Activated gamma-delta T cell (primary cell): ENCODE data around the gene CRYL1.

Source experiments
- DNase-seq: peaks from one replicate; lab custom pipeline; 2025; lab: John Stamatoyannopoulos, UW

Gene CRYL1

DNA sequence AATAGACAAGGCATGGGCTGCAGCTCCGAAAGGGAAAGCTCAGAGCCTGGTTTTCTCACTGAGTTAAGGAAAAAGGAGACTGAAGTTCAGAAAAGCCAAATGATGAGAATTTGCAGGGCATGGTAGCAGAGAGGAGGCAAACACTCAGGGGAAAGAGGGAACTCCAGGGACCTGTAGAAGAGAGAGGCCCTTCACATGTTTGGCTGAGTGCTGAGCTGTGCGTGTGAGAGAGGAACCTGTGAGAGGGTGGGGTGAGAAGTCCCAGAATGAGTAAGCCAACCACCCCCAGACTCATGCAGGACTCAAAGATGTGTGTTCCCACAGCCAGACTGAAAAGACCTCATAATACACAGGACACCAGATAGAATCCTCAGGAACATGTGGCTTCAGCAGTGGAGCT, 2.8 kb upstream of the CRYL1 start:
- DNase-seq: no peak

DNA sequence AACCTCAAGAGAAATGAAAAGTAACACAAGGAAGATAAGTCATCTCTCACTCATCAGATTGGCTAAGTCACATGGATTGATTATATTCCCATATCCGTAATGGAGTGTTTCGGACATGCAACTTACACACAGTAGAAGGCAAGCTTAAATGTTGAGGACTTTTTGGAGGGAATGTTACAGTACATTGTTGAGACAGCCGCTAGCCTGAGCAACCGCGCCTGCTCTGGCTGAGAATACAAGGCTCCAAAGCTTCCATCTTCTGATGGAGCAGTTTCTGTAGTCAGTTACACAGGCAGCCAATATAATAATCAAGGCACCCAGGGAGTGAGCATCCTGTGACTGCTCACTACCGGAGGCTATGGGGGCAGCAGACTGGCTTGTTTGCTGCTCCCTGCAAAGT, 1.0 kb upstream of the CRYL1 start:
- DNase-seq: no peak

DNA sequence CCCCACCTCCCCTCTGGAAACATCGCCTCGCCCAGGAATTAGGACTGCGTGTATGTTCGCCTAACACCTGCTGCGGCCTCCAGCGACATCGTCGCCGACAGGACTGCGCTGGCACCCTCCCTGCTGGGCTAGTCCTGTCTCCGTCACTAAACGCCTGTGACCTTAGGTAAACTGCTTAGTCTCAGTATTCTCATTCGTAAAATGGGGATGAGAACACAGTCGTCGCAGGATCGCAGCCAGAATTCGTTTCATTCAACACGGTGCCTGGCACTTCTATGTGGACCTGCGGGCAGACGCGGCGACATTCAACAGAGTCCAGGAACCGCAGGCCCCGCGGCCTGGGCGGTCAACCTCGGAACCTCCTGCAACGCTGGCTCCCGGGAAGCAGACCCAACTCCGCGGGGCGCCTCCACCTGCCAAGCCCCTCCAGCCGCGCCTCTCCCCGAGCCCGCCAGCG, 485 bp downstream of the CRYL1 start:
- DNase-seq: no peak

DNA sequence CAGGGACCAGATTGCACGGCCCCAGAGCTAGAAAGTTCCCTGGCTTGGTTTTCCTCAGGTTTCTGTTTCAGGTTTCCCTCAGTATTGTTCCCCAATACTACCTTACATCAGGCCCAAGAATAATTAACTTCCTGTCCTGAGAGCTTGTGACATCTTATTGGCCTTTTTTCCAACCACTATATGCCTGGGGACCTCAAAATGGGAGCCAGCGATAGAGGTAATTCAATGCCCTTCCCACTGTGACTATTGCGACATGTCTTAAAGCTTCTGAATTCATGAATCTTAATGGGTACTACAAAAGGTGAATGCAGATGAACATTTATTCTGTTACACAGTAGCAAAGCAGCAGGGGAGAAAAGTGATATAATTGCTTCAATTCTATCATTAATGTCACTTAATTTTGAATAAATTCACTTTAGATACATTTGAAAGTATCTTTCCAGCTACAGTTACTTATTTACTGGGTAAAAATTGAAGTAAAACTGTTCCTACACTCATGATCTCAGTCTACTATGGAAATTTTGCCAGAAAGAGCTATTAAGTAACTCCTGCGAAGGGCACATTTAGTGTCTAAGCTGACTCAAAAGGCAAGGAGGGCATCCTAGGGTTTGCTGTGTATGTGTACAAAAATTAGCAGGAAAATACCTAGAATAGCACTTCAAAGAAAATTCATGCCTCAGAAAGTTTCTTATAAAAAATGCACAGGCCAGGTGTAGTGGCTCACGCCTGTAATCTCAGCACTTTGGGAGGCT, 4.1 kb downstream of the CRYL1 start:
- DNase-seq: no peak

DNA sequence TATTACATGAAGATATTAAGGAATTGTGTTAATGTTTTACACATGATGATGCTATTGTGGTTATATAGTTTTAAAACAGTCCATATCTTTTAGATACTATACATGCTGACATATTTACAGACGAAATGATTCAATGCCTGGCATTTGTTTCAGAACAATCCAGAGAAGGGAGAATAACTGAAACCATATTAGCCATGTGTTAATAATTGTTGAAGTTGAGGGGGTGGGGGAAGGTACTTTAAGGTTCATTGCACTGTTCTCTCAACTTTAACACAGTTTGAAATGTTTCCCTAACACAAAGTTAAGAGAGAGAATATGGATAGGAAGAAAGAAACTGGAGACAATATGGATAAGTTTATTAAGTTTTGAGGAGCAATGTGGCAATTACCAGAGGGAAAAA, 5.8 kb downstream of the CRYL1 start:
- no peak for DNase-seq

DNA sequence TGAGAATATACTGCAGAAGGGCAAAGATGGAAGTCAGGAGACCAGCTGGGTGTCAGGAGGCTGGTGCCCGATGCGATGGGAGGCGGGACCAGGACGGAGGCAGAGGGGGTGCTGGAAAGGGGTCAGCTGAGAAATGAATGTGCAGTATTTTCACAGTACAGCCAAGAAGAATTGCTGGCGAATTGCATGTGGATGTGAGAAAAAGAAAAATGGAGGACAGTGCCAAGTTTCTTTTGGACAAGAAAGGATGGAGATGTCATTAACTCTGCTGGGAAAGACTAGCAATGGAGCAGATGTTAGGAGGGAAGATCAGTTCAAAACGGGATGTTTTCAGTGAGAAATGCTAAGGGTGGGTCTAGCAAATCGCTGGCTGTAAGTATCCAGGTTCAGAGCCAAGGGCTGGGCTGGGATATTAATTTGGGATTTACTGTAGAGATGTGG, 7.0 kb downstream of the CRYL1 start:
- no peak for DNase-seq

DNA sequence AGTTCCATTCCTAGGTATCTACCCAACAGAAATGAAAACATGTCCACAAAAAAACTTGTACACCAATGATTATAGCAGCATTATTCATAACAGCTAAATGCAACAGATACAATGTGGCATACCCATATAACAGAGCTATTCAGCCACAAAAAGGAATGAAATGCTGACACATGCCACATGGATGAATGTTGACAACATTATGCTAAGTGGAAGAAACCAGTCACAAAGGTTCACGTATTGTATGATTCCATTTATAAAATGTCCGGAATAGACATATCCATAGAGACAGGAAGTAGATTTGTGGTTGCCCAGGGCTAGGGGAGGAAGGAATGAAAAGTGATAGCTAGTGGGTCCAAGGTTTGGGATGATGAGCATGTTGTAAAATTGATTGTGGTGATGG, 10.8 kb downstream of the CRYL1 start:
- no peak for DNase-seq

DNA sequence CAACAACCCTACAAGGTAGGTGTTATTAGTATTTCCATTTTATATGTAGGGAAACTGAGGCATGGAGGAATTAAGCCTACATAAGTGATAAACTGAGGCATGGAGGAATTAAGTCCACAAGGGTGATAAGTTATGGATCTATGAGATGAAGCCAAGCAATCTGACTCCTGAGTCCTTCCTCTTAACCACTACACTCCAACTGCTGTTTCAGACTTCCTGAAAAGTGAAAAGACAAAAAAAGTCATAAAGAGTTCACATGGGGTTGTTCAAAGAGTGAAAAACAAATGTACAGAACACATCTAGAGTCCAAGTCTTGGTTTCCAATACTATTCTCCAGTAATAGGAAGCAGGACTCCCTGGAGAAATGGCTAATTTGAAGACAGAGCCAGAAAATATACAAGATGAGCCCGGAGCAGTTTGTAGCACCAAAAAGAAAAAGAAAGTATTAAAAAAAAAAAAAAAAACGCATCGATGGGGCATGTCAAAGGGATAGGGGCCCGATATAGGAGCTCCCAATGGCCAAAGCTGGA, 12.1 kb downstream of the CRYL1 start:
- DNase-seq: no peak

DNA sequence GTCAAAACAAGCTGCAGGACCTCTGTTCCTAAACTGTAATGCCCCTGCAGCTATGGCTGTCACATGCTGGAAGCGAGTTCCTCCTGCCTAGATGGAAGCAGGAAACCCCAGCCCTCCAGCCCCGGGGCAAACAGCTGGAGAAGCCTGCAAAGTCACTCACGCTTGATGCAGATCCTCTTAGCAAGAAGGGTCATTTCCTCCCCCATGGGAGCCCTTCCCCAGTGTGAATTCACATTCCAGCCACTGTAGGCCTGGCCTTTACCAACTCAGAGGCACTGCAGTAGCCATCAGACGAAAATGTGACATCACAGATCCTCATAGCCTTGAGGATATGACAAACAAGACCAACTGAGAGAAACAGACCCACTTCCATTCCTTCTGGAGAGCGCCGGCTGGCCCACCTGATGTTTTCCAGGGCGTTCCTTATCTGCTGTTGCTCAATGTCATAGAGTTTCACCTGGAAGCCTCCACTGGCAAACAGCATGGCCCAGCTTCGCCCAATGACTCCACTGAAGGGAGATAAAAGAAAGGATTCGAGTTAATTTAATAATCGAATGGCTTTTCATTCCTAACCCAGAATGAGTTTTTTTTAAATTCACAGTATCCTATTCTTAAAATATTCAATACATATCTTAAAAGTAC, 13.5 kb downstream of the CRYL1 start:
- DNase-seq: no peak

DNA sequence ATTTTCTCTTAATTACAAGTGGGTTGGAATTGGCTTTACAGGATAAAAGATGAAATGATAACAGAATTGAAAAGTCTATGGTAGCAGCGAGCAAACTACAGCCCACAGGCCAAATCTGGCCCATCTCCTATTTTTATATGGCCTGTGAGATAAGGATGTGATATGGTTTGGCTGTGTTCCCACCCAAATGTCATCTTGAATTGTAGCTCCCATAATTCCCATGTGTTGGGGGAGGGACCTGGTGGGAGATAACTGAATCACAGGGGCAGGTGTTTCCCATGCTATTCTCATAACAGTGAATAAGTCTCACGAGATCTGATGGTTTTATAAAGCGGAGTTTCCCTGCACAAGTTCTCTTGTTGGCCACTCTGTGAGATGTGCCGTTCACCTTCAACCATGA, 19.0 kb downstream of the CRYL1 start:
- no peak for DNase-seq

DNA sequence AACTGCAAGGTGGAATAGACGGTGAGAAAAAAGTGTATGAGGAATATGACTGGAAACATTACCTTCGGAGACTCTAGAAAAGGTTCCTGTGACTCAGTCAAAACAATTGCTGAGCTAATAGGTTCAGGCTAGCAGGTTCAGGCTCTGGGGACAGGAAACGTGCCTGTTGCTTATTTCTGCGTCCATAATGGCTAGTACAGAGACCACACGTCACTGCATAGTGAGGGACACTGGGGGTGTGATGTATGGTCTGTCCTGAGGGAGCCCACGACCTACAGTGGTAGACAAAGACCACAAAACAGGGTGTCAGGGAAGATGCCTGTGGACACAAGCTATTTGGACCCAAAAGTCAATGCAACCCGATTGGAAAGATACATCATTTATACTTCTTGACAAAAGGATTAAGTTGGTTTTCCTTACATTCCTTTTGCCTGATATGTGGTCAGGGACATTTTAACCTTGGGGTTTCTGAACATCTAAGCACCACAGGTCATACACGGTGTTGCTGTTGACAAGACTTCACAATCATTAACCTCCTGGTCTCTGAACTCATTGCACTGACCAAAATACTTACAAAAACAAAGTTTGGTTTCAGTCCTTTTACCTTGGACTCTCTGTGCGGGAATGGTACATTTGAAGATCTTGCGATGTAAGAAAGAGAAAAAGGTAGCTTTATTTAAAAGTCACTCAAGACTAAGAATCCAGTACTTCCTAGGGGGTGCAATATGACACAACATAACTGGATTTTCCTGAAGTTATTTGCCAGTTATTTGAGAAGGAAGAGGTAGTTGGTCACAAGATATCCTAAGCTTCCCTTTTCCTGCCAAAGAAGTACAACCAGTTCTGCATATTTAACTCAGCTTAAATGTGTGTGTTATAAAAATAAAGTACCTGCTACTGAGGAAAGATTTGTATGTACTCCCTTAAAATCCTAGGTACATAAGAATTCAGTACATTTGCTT, 20.0 kb downstream of the CRYL1 start:
- DNase-seq: no peak

DNA sequence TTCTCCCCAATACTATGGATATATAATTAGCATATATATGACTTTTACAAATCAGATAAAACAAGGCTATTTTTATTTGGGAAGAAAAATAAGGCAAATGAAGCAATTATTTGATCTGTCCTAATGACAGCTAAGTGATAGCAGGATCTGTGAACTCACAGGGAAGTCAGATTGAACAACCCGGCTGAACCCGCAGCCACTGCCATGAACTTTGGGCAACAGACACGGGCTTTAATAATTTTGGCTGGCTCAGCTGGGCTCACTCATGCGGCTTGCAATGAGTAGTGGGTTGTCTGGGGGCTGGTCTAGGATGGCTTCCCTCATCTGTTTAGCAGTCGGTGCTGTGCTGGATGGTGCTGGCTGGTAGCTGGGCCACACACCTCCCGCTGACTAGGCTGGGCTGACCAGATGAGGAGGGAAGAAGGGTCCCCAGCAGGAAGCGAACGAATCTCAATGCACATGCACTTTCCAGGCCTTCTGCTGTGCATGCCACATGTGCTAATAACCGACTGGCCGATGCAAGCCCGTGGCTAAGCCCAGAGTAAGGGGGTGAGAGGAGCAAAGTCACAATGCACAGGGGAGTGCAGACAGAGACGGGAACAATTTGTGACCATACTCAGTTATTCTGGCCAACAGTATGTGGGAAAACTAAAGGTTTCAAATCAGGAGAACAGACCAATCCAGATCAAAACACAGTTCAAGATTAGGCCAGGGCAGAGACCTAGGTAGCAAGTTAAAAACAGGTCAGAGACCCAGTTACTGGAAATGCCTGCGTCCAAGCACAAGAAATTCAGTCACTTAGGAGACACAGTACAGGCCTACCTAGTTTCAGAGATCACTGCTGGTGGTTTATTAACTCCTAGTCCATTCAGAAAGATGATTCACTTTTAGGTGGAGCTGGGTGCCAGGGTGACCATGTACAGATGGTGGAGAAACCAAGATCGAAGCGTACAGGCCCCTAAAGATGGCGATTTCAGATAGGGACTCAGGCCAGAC, 22.3 kb downstream of the CRYL1 start:
- no peak for DNase-seq

DNA sequence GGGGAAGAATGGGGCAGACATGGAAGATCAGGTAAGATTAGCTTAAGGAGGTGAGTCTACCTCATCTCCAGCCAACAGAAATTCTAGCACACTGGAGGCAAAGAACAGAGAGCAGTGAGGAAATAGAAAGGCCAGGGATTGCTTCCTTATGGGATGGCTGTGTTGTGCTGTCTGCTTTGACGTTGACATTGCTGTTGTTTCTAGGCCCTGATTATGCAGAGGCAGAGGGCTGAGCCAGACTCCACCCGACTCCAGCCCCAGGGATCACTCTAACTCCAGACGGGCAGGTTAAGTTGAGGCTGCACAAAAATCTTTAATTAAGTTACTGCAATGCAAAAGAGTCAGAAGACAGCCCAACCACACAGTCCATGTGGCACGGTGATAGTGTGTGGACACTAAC, 24.1 kb downstream of the CRYL1 start:
- no peak for DNase-seq

DNA sequence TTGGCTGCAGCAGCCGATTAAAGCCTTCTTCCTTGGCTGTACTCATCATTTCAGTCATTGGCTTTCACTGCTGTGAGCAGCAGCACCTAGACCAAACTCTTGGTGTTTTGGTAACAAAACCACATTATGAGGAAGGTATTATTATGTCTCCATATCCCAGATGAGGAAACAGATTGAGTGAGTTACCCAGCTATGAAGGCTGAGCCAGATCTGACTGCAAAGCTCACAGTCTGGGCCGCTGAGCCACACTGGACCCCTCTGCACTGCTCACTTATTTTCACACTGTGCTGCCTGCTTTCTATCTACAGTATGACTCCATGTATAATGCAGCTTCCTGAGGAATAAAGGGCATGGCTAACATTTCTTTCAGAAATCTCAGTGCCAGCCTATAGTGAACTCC, 24.5 kb downstream of the CRYL1 start:
- DNase-seq: no peak

DNA sequence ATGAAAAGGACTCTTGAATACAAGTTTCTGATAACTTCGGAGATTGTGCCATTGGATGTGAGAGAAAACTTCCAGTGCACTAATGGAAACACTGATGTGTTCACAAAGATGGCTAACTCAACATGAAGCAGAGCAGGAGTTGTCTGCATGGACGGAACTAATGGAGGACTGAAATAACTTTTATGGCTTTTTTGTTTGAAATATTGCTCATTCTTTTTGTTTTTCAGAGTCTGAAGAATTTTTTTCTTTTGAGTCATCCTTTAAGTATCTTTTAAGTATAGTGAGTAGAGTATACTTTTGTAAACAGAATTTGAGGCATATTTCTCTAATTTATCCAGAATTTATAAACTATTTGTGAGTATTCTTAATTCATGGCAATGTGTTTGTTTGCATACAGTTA, 25.7 kb downstream of the CRYL1 start:
- DNase-seq: no peak

DNA sequence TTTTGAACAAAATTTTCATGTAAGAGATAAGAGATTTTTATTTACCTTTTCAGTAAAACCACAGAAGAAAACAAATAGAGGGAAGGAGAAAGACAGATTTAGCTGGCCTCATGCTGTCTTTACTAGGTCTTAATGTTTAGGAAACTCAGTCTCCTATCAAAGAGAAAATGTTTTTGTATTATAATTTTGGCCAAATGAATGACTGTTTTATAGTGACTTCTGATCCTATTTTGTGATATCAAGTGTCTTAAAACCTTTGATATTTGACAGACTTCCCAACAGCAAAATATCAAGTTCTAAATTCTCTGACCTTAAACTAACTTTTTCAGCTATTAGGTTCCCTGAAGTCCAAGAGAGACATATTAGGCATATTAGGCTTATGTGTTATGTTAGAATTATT, 27.0 kb downstream of the CRYL1 start:
- no peak for DNase-seq

DNA sequence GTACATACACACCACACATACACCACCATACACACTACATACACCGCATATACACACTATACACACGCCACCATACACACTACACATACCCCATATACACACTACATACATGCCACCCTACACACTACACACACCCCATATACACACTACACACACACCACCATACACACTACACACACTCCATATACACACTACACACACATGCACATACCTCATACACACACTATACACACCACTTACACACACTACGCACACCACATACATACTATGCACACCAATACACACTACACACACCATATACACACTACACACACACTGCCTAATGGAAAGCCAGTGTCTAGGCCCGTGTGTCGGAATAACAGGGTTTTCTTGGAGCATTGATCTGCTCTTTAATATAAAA, 27.5 kb downstream of the CRYL1 start:
- no peak for DNase-seq

DNA sequence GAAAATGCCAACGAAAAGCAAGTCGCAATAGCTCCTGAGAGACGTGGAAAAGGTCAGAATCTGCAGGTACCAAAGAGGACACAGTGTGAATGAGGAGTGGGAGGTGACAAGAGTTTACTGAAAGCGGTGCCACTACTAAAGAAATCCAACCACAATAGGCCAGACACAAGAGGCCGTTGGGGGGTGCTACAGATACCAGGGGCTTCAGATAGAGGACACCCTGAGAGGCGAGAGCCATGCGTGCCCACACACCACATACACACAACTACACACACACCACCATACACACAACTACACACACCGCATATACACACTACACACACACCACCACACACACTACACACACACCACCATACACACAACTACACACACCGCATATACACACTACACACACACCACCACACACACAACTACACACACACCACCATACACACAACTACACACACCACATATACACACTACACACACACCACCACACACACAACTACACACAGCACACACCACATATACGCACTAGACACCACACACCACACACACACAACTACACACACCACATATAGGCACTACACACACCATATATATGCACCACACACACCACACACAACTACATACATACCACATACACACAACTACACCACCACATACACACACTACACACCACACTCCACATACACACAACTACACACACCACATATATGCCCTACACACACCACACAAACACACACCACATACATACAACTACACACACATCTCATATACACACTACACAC, 28.5 kb downstream of the CRYL1 start:
- DNase-seq: no peak

DNA sequence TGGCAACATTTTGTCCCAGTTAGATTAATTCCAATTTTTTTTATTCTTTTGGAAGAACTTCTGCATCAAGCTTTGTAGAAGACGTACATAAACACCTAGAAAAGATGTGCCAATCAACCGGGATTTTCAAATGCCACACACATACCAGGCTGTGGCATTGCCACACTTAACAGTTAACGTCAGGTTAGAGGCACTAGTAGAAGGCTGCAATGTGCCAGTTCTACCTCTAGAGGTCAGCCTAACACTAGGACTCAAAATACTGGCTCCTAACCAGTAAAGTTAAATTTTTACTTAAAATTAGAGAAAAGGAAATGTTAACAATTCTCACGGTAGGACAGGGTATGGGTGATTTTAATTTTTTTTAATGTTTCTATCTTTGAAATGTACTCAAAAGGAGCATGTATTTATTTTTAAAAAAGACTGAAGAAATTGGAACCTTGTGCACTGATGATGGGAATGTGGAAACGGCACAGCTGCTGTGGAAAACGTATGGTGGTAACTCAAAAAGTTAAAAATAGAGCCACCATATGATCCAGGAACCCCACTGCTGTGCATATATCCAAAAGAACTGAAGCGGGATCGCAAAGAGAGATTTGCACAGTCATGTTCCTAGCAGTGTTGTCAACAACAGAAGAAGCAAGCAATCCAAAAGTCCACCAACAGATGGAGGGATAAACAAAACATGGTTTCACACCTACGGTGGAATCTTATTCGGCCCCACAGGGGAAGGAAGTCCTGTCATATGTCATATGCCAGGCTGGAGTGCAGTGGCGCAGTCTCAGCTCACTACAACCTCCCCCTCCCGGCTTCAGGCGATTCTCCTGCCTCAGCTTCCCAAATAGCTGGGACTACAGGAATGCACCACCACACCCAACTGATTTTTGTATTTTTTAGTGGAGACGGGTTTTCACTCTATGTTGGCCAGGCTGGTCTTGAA, 30.3 kb downstream of the CRYL1 start:
- no peak for DNase-seq
